Brain microvascular endothelial cell (primary cell): ENCODE results near the gene ARHGEF19.
"Not testable (repeated sequence)": the region's sequence is repeated elsewhere in the genome, so short reads cannot be mapped to it uniquely, and the experiment has no call there.

Source experiments
- DNase-seq: peaks from one replicate; pipeline ENCODE4 v3.0.0-alpha.2; 2020
- H3K27ac ChIP-seq: fragments of 250-450 bp; sonication (Bioruptor Pico); 2 replicates; pipeline ENCODE4 v1.5.1; 2020; ENCODE audit warnings: mild to moderate bottlenecking, moderate library complexity
- H3K27me3 ChIP-seq: fragments of 250-450 bp; sonication (Bioruptor Pico); replicated peaks from 2 replicates; pipeline ENCODE4 v1.5.1; 2020; ENCODE audit warnings: mild to moderate bottlenecking
- H3K36me3 ChIP-seq: fragments of 250-450 bp; sonication (Bioruptor Pico); replicated peaks from 2 replicates; pipeline ENCODE4 v1.5.1; 2020; ENCODE audit warnings: mild to moderate bottlenecking
- H3K4me3 ChIP-seq: 2 replicates; pipeline ENCODE4 v1.5.1; 2011; ENCODE audit warnings: low read depth, mild to moderate bottlenecking, control low read depth, low read length, moderate library complexity
- CTCF ChIP-seq: IDR thresholded peaks from 2 replicates; pipeline ENCODE4 v1.5.1; 2011; ENCODE audit warnings: low read depth, mild to moderate bottlenecking, moderate library complexity, low read length, control low read depth, inconsistent platforms; ENCODE audit errors: missing control alignments
- in situ Hi-C: cut with HindIII; loops from 2 replicates; pipeline ENCODE4 v1.10.0; 2017; ENCODE audit warnings: low sequenced_read_pairs, low pct_ligation_motif_present

ARHGEF19 gene

GRCh38 chr1:16212251-16212961, at the start of gene ARHGEF19:
Gene ARHGEF19, minus strand, starts transcription at chr1:16212652. Its CDS starts 3,598 bp downstream, at chr1:16209054.
- H3K4me3 ChIP-seq = no peak within 1 kb of the TSS
- no peak within 1 kb of the TSS for H3K27ac ChIP-seq
- H3K36me3 ChIP-seq = no peaks in the 10 kb centered on the region
- DNase-seq = no peak
- in situ Hi-C loops = no loop called here
- TF ChIP-seq CTCF = no peak
- H3K27me3 ChIP-seq = no peaks in the 10 kb centered on the region

DNA sequence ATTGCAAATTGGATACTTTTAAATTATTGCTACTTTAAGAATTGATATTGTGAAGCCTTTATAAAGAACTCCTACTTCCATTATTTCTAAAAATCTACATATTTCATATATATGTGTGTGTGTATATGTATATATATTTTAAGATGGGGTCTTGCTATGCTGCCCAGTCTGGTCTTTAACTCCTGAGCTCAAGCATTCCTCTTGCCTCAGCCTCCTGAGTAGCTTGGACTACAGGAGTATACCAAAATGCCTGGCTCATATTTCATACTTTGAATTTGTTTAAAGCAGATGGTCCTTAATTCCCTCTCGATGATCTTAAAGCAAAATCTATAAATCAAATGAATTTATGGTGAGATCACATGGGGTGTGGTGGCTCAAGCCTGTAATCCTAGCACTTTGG, 49.6 kb upstream of the ARHGEF19 start:
- no peak for TF ChIP-seq CTCF
- Histone ChIP-seq H3K36me3 (no peaks in the 10 kb centered on the region), H3K27ac (no peak overlapping the region), H3K4me3 (no peak overlapping the region), H3K27me3 (no peaks in the 10 kb centered on the region)
- in situ Hi-C loops = no loop called here
- no peak for DNase-seq

GRCh38 chr1:16260814-16261213, 48.4 kb upstream of the ARHGEF19 start:
- no peak for DNase-seq
- no peak for TF ChIP-seq CTCF
- H3K27ac ChIP-seq = no peak overlapping the region
- in situ Hi-C loops = no loop called here
- H3K36me3 ChIP-seq = peaks cover 3% of the 10 kb centered on the region
- H3K27me3 ChIP-seq = no peaks in the 10 kb centered on the region
- H3K4me3 ChIP-seq = no peak overlapping the region

GRCh38 chr1:16258591-16259135, 46.2 kb upstream of the ARHGEF19 start:
- DNase-seq = no peak
- in situ Hi-C loops = no loop called here
- Histone ChIP-seq H3K36me3 (peaks cover 3% of the 10 kb centered on the region), H3K27ac (no peak overlapping the region), H3K27me3 (no peaks in the 10 kb centered on the region), H3K4me3 (no peak overlapping the region)
- TF ChIP-seq CTCF = no peak

- no peak for TF ChIP-seq CTCF
- Histone ChIP-seq H3K27me3 (no peaks in the 10 kb centered on the region), H3K27ac (no peak overlapping the region), H3K36me3 (peaks cover 3% of the 10 kb centered on the region), H3K4me3 (no peak overlapping the region)
- no peak for DNase-seq
- in situ Hi-C loops = no loop called here
Measured at GRCh38 chr1:16257968-16258367, 45.5 kb upstream of the ARHGEF19 start.

DNA sequence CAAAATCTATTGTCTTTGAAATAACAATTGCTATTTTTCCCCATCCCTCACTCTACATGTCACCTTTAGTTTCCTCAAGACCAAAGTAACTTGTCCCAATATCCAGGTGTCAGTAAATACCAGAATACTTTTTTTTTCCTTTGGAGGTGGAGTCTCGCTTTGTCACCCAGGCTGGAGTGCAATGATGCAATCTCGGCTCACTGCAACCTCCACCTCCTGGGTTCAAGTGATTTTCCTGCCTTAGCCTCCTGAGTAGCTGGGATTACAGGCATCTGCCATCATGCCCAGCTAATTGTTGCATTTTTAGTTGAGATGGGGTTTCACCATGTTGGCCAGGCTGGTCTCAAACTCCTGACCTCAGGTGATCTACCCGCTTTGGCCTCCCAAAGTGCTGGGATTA, 45.1 kb upstream of the ARHGEF19 start:
- DNase-seq, H3K36me3 ChIP-seq, H3K4me3 ChIP-seq, in situ Hi-C loops, H3K27ac ChIP-seq, H3K27me3 ChIP-seq: not testable (repeated sequence)
